Measurements from ENCODE around the gene MAP1LC3A. TPM values are rescaled to one million over a fixed set of nuclear protein-coding genes. Genes with fewer than 3 reads are reported as not detected.

The MAP1LC3A gene
- total RNA-seq, 2 donors from 2014 or later = 22.4 to 37.6 TPM

DNA sequence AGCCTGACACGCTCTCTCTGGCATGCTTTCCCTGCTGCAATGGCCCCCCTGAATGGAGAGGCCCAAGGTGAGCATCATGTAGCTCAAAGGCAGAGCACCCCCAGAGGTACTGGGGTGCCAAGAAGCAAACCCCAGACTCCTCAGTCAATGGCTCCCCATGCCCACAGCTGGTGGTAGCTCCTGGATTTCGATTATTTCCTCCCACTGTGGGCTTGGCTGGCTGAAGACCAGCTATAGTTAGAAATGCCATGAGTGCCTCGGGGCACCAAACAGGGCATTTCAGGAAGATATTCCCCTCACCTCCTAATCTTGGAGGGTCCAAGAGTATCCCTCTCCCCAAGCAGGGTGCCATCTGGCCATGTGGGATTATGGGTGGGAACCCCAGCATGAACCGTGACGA, 16.8 kb downstream of the MAP1LC3A start:
- Histone ChIP-seq H3K4me1 (no peaks in the 10 kb centered on the region), H3K36me3 (replicated peaks in 1 of 2; ENCODE audit: insufficient read depth in 1 of 2, low read depth in 2 of 2) (no peaks in the 10 kb centered on the region), H3K27me3 (no peaks in the 10 kb centered on the region), H3K4me3 (no peak overlapping the region), H3K9me3 (no peaks in the 10 kb centered on the region), H3K27ac (no peak overlapping the region)
- DNase-seq = no peak
- intact Hi-C loops (cut with DNase I) = no loop called here
- 81 to 91% methylated on average over 3 to 5 of the region's 5 CpGs for WGBS, 2 donors
- TF ChIP-seq, protein P1, sequence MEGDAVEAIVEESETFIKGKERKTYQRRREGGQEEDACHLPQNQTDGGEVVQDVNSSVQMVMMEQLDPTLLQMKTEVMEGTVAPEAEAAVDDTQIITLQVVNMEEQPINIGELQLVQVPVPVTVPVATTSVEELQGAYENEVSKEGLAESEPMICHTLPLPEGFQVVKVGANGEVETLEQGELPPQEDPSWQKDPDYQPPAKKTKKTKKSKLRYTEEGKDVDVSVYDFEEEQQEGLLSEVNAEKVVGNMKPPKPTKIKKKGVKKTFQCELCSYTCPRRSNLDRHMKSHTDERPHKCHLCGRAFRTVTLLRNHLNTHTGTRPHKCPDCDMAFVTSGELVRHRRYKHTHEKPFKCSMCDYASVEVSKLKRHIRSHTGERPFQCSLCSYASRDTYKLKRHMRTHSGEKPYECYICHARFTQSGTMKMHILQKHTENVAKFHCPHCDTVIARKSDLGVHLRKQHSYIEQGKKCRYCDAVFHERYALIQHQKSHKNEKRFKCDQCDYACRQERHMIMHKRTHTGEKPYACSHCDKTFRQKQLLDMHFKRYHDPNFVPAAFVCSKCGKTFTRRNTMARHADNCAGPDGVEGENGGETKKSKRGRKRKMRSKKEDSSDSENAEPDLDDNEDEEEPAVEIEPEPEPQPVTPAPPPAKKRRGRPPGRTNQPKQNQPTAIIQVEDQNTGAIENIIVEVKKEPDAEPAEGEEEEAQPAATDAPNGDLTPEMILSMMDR (IDR thresholded peaks at IDR 0.05) = no peak
- no peak for TF ChIP-seq POLR2A (IDR thresholded peaks at IDR 0.05)
- ATAC-seq = no peak

DNA sequence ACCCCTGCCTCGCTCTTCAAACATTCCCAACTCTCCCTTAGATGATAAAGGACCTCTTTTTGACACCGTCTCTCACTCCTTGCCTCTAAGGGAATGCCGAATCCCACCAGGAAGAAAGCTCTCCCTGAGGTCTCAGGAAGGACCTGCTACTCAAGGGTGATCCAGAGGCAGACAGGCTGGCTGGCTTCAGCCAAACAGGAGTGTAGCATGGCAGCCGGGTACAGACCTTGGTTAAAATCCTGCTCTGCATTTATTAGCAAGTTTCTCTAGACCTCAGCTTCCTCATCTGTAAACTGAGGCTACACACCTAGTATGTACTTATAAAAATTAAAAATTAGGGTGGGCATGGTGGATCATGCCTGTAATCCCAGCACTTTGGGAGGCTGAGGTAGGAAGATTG, 17.2 kb downstream of the MAP1LC3A start:
- 88 to 98% methylated on average over 4 of the region's 4 CpGs for WGBS, 2 donors
- intact Hi-C loops (cut with DNase I) = no loop called here
- DNase-seq (no peak), ATAC-seq (no peak)
- H3K9me3 ChIP-seq = no peaks in the 10 kb centered on the region
- no peak overlapping the region for H3K27ac ChIP-seq
- TF ChIP-seq, protein P1 (IDR thresholded peaks at IDR 0.05) = no peak
- no peak for TF ChIP-seq POLR2A (IDR thresholded peaks at IDR 0.05)
- H3K4me3 ChIP-seq = no peak overlapping the region
- no peaks in the 10 kb centered on the region for H3K36me3 ChIP-seq (replicated peaks in 1 of 2; ENCODE audit: insufficient read depth in 1 of 2, low read depth in 2 of 2)
- H3K27me3 ChIP-seq = no peaks in the 10 kb centered on the region
- no peaks in the 10 kb centered on the region for H3K4me1 ChIP-seq

DNA sequence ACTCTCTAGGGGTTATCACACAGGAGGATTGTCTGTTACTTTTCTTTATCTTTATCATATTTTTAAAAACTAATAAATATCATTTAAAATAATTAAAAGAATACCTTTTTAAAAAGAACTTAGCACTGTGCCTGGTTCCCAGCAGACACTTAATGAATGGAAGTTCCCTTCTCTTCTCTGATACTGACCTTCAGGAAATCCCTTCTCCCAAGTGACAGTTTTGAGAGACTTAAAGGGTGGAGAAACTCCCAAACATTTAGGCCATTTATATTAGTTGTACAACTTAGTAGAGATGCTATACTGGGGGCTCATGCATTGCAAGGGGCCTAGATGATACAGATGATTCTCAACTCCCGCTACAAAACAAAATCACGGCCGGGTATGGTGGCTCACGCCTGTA, 18.5 kb downstream of the MAP1LC3A start:
- TF ChIP-seq POLR2A (IDR thresholded peaks at IDR 0.05) = no peak
- TF ChIP-seq, protein P1 (IDR thresholded peaks at IDR 0.05) = no peak

DNA sequence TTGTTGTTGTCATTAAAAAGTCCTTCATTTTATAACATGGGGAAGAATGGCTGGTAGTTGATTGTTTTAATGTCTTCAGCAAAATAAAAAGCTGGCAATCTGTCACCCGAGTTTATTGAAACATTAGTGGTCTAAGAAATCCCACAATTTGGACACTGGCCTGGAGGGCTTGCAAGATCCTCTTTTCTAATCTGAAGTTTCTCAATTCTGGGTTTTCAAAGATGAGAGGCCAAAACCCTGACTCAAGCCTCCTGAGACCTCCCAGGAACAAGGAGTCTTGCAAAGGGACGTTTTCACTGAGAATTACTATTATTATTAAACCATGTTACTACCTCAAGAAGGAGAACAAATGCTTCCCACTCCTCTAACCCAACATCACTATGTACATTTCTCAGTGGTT, 19.5 kb downstream of the MAP1LC3A start:
- TF ChIP-seq, protein P1 (IDR thresholded peaks at IDR 0.05) = no peak
- no peak for TF ChIP-seq POLR2A (IDR thresholded peaks at IDR 0.05)
- 42 to 59% methylated on average over 2 of the region's 2 CpGs for WGBS, 2 donors
- DNase-seq = no peak

More for the DNA sequence above, 18.5 kb downstream of the MAP1LC3A start:
- Histone ChIP-seq H3K9me3 (no peaks in the 10 kb centered on the region), H3K4me3 (no peak overlapping the region), H3K27ac (no peak overlapping the region), H3K27me3 (no peaks in the 10 kb centered on the region), H3K4me1 (no peaks in the 10 kb centered on the region), H3K36me3 (replicated peaks in 1 of 2; ENCODE audit: insufficient read depth in 1 of 2, low read depth in 2 of 2) (no peaks in the 10 kb centered on the region)
- ATAC-seq (no peak), DNase-seq (no peak)
- intact Hi-C loops (cut with DNase I) = no loop called here
- WGBS, 2 donors = 96 to 97% methylated on average over 4 of the region's 4 CpGs

DNA sequence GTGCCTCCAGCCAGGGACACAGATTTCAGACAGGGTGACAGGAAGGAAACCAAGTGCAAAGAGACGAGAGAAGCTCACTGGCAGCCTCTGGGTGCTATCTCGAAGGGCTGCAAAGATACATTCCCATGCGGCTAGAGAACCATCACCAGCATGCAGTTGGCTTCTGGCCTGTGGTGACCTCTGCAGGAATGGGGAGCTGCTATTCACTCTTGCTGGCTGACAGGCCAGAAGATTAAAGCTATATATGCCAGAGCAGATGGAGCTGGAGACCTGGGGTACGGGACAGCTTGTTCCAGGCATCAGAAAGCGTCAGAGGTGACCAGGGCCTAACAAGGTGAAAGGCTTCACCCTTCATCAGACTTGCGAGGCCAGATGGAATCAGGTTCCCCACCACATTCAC, 20.0 kb downstream of the MAP1LC3A start:
- TF ChIP-seq, protein P1 (IDR thresholded peaks at IDR 0.05) = no peak
- intact Hi-C loops (cut with DNase I) = no loop called here
- H3K4me3 ChIP-seq = no peak overlapping the region
- ATAC-seq (no peak), DNase-seq (no peak)
- H3K27me3 ChIP-seq = no peaks in the 10 kb centered on the region
- no peak overlapping the region for H3K27ac ChIP-seq
- H3K9me3 ChIP-seq = no peaks in the 10 kb centered on the region
- no peaks in the 10 kb centered on the region for H3K4me1 ChIP-seq
- H3K36me3 ChIP-seq (replicated peaks in 1 of 2; ENCODE audit: insufficient read depth in 1 of 2, low read depth in 2 of 2) = no peaks in the 10 kb centered on the region
- 79 to 81% methylated on average over 6 of the region's 6 CpGs for WGBS, 2 donors

More for the DNA sequence above, 19.5 kb downstream of the MAP1LC3A start:
- no peaks in the 10 kb centered on the region for H3K27me3 ChIP-seq
- H3K9me3 ChIP-seq = no peaks in the 10 kb centered on the region
- intact Hi-C loops (cut with DNase I) = no loop called here
- H3K36me3 ChIP-seq (replicated peaks in 1 of 2; ENCODE audit: insufficient read depth in 1 of 2, low read depth in 2 of 2) = no peaks in the 10 kb centered on the region
- no peak overlapping the region for H3K4me3 ChIP-seq
- no peak overlapping the region for H3K27ac ChIP-seq
- no peaks in the 10 kb centered on the region for H3K4me1 ChIP-seq
- ATAC-seq = no peak

Data from body of pancreas (tissue), 4 donors.